Measurements from ENCODE around the gene SEL1L2. TPM values are rescaled to one million over a fixed set of nuclear protein-coding genes. Genes with fewer than 3 reads are reported as not detected.

The SEL1L2 gene
- polyA plus RNA-seq, 1 experiment = not detected

GRCh38 chr20:13865156-13865555 lies 125.3 kb downstream of the SEL1L2 start:
- no peak for DNase-seq (ENCODE audit: low read depth, low spot score)
- no peaks in the 10 kb centered on the region for H3K27me3 ChIP-seq (ENCODE audit: control insufficient read depth, insufficient read depth, low read length)
- TF ChIP-seq CTCF (IDR thresholded peaks at IDR 0.05; ENCODE audit: low read depth, low read length) = no peak
- no peak overlapping the region for H3K27ac ChIP-seq (ENCODE audit: low read depth, low read length)
- POLR2A ChIA-PET = no interaction called here
- H3K4me3 ChIP-seq (ENCODE audit: low read depth, low read length) = no peak overlapping the region
- CTCF ChIA-PET = no interaction called here
- no peaks in the 10 kb centered on the region for H3K9me3 ChIP-seq (ENCODE audit: control insufficient read depth, insufficient read depth, low read length)

GRCh38 chr20:13863244-13863643 lies 127.2 kb downstream of the SEL1L2 start:
- no peak for DNase-seq (ENCODE audit: low read depth, low spot score)
- TF ChIP-seq CTCF (IDR thresholded peaks at IDR 0.05; ENCODE audit: low read depth, low read length) = no peak

GRCh38 chr20:13862245-13862644 lies 128.2 kb downstream of the SEL1L2 start:
- ChIA-PET CTCF (no interaction called here), POLR2A (no interaction called here)
- no peak for DNase-seq (ENCODE audit: low read depth, low spot score)
- TF ChIP-seq CTCF (IDR thresholded peaks at IDR 0.05; ENCODE audit: low read depth, low read length) = no peak
- no peaks in the 10 kb centered on the region for H3K9me3 ChIP-seq (ENCODE audit: control insufficient read depth, insufficient read depth, low read length)
- H3K27ac ChIP-seq (ENCODE audit: low read depth, low read length) = no peak overlapping the region
- H3K27me3 ChIP-seq (ENCODE audit: control insufficient read depth, insufficient read depth, low read length) = no peaks in the 10 kb centered on the region
- no peak overlapping the region for H3K4me3 ChIP-seq (ENCODE audit: low read depth, low read length)

More at GRCh38 chr20:13863244-13863643, 127.2 kb downstream of the SEL1L2 start:
- Histone ChIP-seq H3K27ac (ENCODE audit: low read depth, low read length) (no peak overlapping the region), H3K4me3 (ENCODE audit: low read depth, low read length) (no peak overlapping the region), H3K27me3 (ENCODE audit: control insufficient read depth, insufficient read depth, low read length) (no peaks in the 10 kb centered on the region), H3K9me3 (ENCODE audit: control insufficient read depth, insufficient read depth, low read length) (no peaks in the 10 kb centered on the region)
- ChIA-PET POLR2A (no interaction called here), CTCF (no interaction called here)

GRCh38 chr20:13858871-13859270 lies 131.5 kb downstream of the SEL1L2 start:
- no peak overlapping the region for H3K27ac ChIP-seq (ENCODE audit: low read depth, low read length)
- DNase-seq (ENCODE audit: low read depth, low spot score) = no peak
- no peak overlapping the region for H3K4me3 ChIP-seq (ENCODE audit: low read depth, low read length)
- POLR2A ChIA-PET = no interaction called here
- H3K9me3 ChIP-seq (ENCODE audit: control insufficient read depth, insufficient read depth, low read length) = no peaks in the 10 kb centered on the region
- no peaks in the 10 kb centered on the region for H3K27me3 ChIP-seq (ENCODE audit: control insufficient read depth, insufficient read depth, low read length)
- CTCF ChIA-PET = no interaction called here
- no peak for TF ChIP-seq CTCF (IDR thresholded peaks at IDR 0.05; ENCODE audit: low read depth, low read length)

GRCh38 chr20:13858439-13858838 lies 132.0 kb downstream of the SEL1L2 start:
- Histone ChIP-seq H3K27me3 (ENCODE audit: control insufficient read depth, insufficient read depth, low read length) (no peaks in the 10 kb centered on the region), H3K9me3 (ENCODE audit: control insufficient read depth, insufficient read depth, low read length) (no peaks in the 10 kb centered on the region), H3K27ac (ENCODE audit: low read depth, low read length) (no peak overlapping the region), H3K4me3 (ENCODE audit: low read depth, low read length) (no peak overlapping the region)
- no peak for DNase-seq (ENCODE audit: low read depth, low spot score)
- CTCF ChIA-PET = no interaction called here
- no peak for TF ChIP-seq CTCF (IDR thresholded peaks at IDR 0.05; ENCODE audit: low read depth, low read length)
- POLR2A ChIA-PET = no interaction called here

All from AG04450 (cell line).